Panc1 (cell line): ENCODE results near the gene EIF4G3. TPM values are rescaled to one million over a fixed set of nuclear protein-coding genes. Genes with fewer than 3 reads are reported as not detected.

Source experiments
- ATAC-seq: fragments of 200-7000 bp; cut with Tn5 transposase; 2 replicates; pipeline ENCODE4 v1.9.1; 2020; ENCODE audit warnings: mild to moderate bottlenecking, moderate library complexity
- BruUV-seq: library from RNA; stranded (reverse); fragments of 400-500 nt; replicated peaks from 2 replicates; lab custom pipeline; 2021; lab: Mats Ljungman, UMichigan
- CTCF ChIA-PET: fragments of 300-600 bp; sonication (Branson Sonifier 250); formaldehyde crosslinking; loops from one replicate; lab custom pipeline; 2022; ENCODE audit warnings: antibody characterized with exemption; lab: Charles Lee
- POLR2A ChIA-PET: fragments of 300-600 bp; sonication (Branson Sonifier 250); formaldehyde crosslinking; loops from one replicate; lab custom pipeline; 2022; ENCODE audit warnings: antibody characterized with exemption; lab: Charles Lee
- DNase-seq: peaks from one replicate; pipeline ENCODE4 v3.0.0-alpha.2; 2010; ENCODE audit warnings: low read depth, low spot score
- H3K27ac ChIP-seq: 2 replicates; pipeline ENCODE4 v1.5.1; 2011; ENCODE audit warnings: mild to moderate bottlenecking, low read length, inconsistent platforms
- H3K27me3 ChIP-seq: fragments of 200-500 bp; sonication (Bioruptor generic); 2 replicates; pipeline ENCODE4 v1.6.0; 2014; ENCODE audit warnings: low read length, inconsistent platforms; ENCODE audit not compliant: control insufficient read depth, insufficient read depth
- H3K36me3 ChIP-seq: fragments of 200-500 bp; sonication (Bioruptor generic); 2 replicates; pipeline ENCODE4 v1.5.1; 2014; ENCODE audit warnings: inconsistent platforms, mild to moderate bottlenecking, low read length, moderate library complexity; ENCODE audit not compliant: control insufficient read depth, insufficient read depth
- H3K4me1 ChIP-seq: 2 replicates; pipeline ENCODE4 v1.5.1; 2011; ENCODE audit warnings: inconsistent platforms, mild to moderate bottlenecking, low read length, moderate library complexity; ENCODE audit not compliant: control insufficient read depth, insufficient read depth
- H3K4me3 ChIP-seq, 2 experiments: 2 replicates each; pipeline ENCODE4 v1.5.1; 2011 to 2012; ENCODE audit warnings: low read depth in 2 of 2, low read length in 2 of 2, mild to moderate bottlenecking in 2 of 2, inconsistent platforms in 1 of 2, moderate library complexity in 1 of 2
- H3K9me3 ChIP-seq: fragments of 200-500 bp; sonication (Bioruptor generic); 2 replicates; pipeline ENCODE4 v1.5.1; 2014; ENCODE audit warnings: low read depth, mild to moderate bottlenecking, inconsistent platforms, low read length, moderate library complexity; ENCODE audit not compliant: control insufficient read depth, insufficient read depth
- POLR2AphosphoS5 ChIP-seq: IDR thresholded peaks from 2 replicates; pipeline ENCODE4 v1.6.1; 2012; ENCODE audit warnings: mild to moderate bottlenecking, low read depth, low read length, moderate library complexity
- SIN3A ChIP-seq: IDR thresholded peaks from 2 replicates; pipeline ENCODE4 v1.6.1; 2012; ENCODE audit warnings: low read depth, mild to moderate bottlenecking, low read length, moderate library complexity, borderline replicate concordance; ENCODE audit not compliant: insufficient read depth
- TCF7L2 ChIP-seq: IDR thresholded peaks from 2 replicates; pipeline ENCODE4 v1.6.1; 2011; ENCODE audit warnings: mild to moderate bottlenecking, low read depth, low read length, inconsistent platforms
- in situ Hi-C: cut with HindIII; loops from 2 replicates; pipeline ENCODE4 v1.10.0; 2016; ENCODE audit warnings: low sequenced_read_pairs, low pct_unique_long_range_greater_than_20kb
- intact Hi-C: fragments of 100-400 bp; cut with micrococcal nuclease; formaldehyde crosslinking; loops from one replicate; pipeline ENCODE4 v1.10.0; 2022; ENCODE audit not compliant: unreplicated experiment
- total RNA-seq: library from RNA; stranded (reverse); gene quantifications from one replicate; pipeline ENCODE4 v1.2.1, GENCODE V29; 2021; ENCODE audit not compliant: unreplicated experiment
- TF ChIP-seq, protein P1 (sequence below): fragments of 450-650 bp; IDR thresholded peaks from 2 replicates; pipeline ENCODE4 v1.5.1; 2017; ENCODE audit warnings: mild to moderate bottlenecking
- TF ChIP-seq, protein P2 (sequence below), 2 experiments: IDR thresholded peaks; 2 replicates each; pipeline ENCODE4 v1.6.1; 2011 to 2012; ENCODE audit warnings: low read depth in 2 of 2, control low read depth in 1 of 2, low read length in 1 of 2, mild to moderate bottlenecking in 1 of 2, moderate library complexity in 1 of 2; ENCODE audit not compliant: insufficient read depth in 1 of 2

EIF4G3 gene
- total RNA-seq, 1 experiment from 2014 or later = 78.6 TPM

DNA sequence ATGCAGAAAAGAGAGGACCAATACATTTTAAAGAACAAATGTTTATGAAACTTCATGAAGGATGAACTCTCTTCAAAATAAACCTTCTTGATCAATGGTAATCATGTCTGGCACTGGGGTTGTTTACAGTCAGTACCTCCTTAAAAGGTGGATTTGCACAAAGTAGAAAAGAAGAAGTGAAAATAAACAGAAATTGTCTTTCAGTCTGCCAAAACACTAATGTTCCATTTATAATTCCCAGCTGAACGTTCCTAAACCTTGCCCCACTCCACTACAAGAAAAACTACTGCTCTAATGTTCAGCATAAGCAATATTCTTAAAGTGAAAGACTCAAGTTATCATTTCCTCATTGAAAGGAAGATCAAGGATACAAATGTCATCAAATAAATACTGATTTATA, 86.2 kb downstream of the EIF4G3 start:
- BruUV-seq = no TSS peak
- H3K4me3 ChIP-seq = no peak overlapping the region
- no peak for ATAC-seq
- H3K9me3 ChIP-seq = no peaks in the 10 kb centered on the region
- peaks cover 2% of the 10 kb centered on the region; the same call in 1 of the 2 replicates for H3K36me3 ChIP-seq
- TF ChIP-seq, protein P1, sequence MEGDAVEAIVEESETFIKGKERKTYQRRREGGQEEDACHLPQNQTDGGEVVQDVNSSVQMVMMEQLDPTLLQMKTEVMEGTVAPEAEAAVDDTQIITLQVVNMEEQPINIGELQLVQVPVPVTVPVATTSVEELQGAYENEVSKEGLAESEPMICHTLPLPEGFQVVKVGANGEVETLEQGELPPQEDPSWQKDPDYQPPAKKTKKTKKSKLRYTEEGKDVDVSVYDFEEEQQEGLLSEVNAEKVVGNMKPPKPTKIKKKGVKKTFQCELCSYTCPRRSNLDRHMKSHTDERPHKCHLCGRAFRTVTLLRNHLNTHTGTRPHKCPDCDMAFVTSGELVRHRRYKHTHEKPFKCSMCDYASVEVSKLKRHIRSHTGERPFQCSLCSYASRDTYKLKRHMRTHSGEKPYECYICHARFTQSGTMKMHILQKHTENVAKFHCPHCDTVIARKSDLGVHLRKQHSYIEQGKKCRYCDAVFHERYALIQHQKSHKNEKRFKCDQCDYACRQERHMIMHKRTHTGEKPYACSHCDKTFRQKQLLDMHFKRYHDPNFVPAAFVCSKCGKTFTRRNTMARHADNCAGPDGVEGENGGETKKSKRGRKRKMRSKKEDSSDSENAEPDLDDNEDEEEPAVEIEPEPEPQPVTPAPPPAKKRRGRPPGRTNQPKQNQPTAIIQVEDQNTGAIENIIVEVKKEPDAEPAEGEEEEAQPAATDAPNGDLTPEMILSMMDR = no peak
- TF ChIP-seq SIN3A = no peak
- TF ChIP-seq, protein P2, sequence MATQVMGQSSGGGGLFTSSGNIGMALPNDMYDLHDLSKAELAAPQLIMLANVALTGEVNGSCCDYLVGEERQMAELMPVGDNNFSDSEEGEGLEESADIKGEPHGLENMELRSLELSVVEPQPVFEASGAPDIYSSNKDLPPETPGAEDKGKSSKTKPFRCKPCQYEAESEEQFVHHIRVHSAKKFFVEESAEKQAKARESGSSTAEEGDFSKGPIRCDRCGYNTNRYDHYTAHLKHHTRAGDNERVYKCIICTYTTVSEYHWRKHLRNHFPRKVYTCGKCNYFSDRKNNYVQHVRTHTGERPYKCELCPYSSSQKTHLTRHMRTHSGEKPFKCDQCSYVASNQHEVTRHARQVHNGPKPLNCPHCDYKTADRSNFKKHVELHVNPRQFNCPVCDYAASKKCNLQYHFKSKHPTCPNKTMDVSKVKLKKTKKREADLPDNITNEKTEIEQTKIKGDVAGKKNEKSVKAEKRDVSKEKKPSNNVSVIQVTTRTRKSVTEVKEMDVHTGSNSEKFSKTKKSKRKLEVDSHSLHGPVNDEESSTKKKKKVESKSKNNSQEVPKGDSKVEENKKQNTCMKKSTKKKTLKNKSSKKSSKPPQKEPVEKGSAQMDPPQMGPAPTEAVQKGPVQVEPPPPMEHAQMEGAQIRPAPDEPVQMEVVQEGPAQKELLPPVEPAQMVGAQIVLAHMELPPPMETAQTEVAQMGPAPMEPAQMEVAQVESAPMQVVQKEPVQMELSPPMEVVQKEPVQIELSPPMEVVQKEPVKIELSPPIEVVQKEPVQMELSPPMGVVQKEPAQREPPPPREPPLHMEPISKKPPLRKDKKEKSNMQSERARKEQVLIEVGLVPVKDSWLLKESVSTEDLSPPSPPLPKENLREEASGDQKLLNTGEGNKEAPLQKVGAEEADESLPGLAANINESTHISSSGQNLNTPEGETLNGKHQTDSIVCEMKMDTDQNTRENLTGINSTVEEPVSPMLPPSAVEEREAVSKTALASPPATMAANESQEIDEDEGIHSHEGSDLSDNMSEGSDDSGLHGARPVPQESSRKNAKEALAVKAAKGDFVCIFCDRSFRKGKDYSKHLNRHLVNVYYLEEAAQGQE (IDR thresholded peaks at IDR 0.05; ENCODE audit: insufficient read depth in 1 of 2, low read depth in 2 of 2, low read length in 1 of 2) = no peak
- TF ChIP-seq POLR2AphosphoS5 = no peak
- TF ChIP-seq TCF7L2 = no peak
- peaks cover 8% of the 10 kb centered on the region; the same call in 1 of the 2 replicates for H3K4me1 ChIP-seq
- H3K27me3 ChIP-seq = no peaks in the 10 kb centered on the region
- POLR2A ChIA-PET = no interaction called here
- peak overlapping the region; percentile 64 for H3K27ac ChIP-seq
- intact Hi-C loops = no loop called here
- in situ Hi-C loops = no loop called here
- CTCF ChIA-PET = no interaction called here
- DNase-seq = no peak

DNA sequence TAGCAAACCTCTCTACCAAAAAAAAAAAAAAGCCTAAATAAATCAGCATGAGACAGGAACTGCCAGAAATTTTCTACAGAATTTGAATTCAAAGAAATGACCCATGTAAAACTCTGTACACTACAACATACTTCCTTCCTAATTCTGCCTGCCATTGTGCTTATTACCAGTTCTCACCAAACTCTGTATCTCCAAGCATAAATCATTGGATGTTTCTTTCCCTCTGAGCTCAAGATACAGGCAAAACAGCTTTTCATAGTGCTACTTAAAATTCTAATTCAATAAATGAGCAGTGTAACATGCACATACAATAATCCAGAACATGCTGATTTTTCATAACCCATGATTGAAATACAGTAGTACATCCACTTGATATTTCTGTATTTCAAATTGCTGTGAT, 87.0 kb downstream of the EIF4G3 start:
- DNase-seq (no peak), ATAC-seq (no peak)
- CTCF ChIA-PET = no interaction called here
- BruUV-seq = no TSS peak
- Histone ChIP-seq H3K4me1 (peaks cover 8% of the 10 kb centered on the region; the same call in 1 of the 2 replicates), H3K4me3 (no peak overlapping the region), H3K9me3 (no peaks in the 10 kb centered on the region), H3K27me3 (no peaks in the 10 kb centered on the region), H3K27ac (peak overlapping the region; percentile 45; the same call in 1 of the 2 replicates), H3K36me3 (peaks cover 2% of the 10 kb centered on the region; the same call in 1 of the 2 replicates)
- TF ChIP-seq, protein P2 (IDR thresholded peaks at IDR 0.05; ENCODE audit: insufficient read depth in 1 of 2, low read depth in 2 of 2, low read length in 1 of 2) = no peak
- TF ChIP-seq SIN3A = no peak
- no peak for TF ChIP-seq POLR2AphosphoS5
- TF ChIP-seq, protein P1 = no peak
- no peak for TF ChIP-seq TCF7L2
- POLR2A ChIA-PET = no interaction called here
- intact Hi-C loops = no loop called here
- in situ Hi-C loops = no loop called here
